GM15510 (cell line): ENCODE measurements around the gene SCTR.

Experiments
- POLR2A ChIP-seq: IDR thresholded peaks from 3 replicates; pipeline ENCODE4 v1.6.1; 2011; ENCODE audit warnings: borderline replicate concordance; ENCODE audit not compliant: insufficient read length; ENCODE audit errors: extremely low read depth

Gene SCTR

GRCh38 chr2:119475225-119475856 lies 48.9 kb downstream of the SCTR start:
- no peak for TF ChIP-seq POLR2A

- no peak for TF ChIP-seq POLR2A
Observed at GRCh38 chr2:119474371-119475224, 49.7 kb downstream of the SCTR start.

- no peak for TF ChIP-seq POLR2A
Observed at GRCh38 chr2:119473621-119474370, 50.5 kb downstream of the SCTR start.

- TF ChIP-seq POLR2A: no peak
Observed at GRCh38 chr2:119472749-119473148, 51.5 kb downstream of the SCTR start.

- TF ChIP-seq POLR2A: no peak
Observed at GRCh38 chr2:119469661-119470297, 54.5 kb downstream of the SCTR start.

- TF ChIP-seq POLR2A: no peak
Observed at GRCh38 chr2:119469131-119469530, 55.2 kb downstream of the SCTR start.

GRCh38 chr2:119468154-119468955 lies 55.9 kb downstream of the SCTR start:
- no peak for TF ChIP-seq POLR2A

GRCh38 chr2:119466373-119466772 lies 57.9 kb downstream of the SCTR start:
- TF ChIP-seq POLR2A: no peak

- no peak for TF ChIP-seq POLR2A
Observed at GRCh38 chr2:119465687-119466086, 58.6 kb downstream of the SCTR start.

- TF ChIP-seq POLR2A: no peak
Observed at GRCh38 chr2:119464981-119465380, 59.3 kb downstream of the SCTR start.

GRCh38 chr2:119463990-119464389 lies 60.3 kb downstream of the SCTR start:
- no peak for TF ChIP-seq POLR2A

- TF ChIP-seq POLR2A: no peak
Observed at GRCh38 chr2:119463136-119463535, 61.1 kb downstream of the SCTR start.

- TF ChIP-seq POLR2A: no peak
Observed at GRCh38 chr2:119462574-119462973, 61.7 kb downstream of the SCTR start.

GRCh38 chr2:119461811-119462210 lies 62.5 kb downstream of the SCTR start:
- no peak for TF ChIP-seq POLR2A
